A673 (cell line): ENCODE data around the gene HMCN2.

Source experiments
- EZH2 ChIP-seq: fragments of 200-600 bp; sonication (generic); IDR thresholded peaks from 2 replicates; pipeline ENCODE4 v1.6.1; 2017; ENCODE audit warnings: borderline replicate concordance, low read depth, mild to moderate bottlenecking, mixed read lengths, antibody characterized with exemption, low read length; ENCODE audit not compliant: poor library complexity, severe bottlenecking
- TF ChIP-seq, protein P1 (sequence below): fragments of 300-800, 200-600 bp; sonication (generic); conservative IDR thresholded peaks from 2 replicates; pipeline ENCODE4 v1.5.1; 2017; ENCODE audit warnings: low read depth, mild to moderate bottlenecking, antibody characterized with exemption, low read length, moderate library complexity, mixed read lengths

DNA sequence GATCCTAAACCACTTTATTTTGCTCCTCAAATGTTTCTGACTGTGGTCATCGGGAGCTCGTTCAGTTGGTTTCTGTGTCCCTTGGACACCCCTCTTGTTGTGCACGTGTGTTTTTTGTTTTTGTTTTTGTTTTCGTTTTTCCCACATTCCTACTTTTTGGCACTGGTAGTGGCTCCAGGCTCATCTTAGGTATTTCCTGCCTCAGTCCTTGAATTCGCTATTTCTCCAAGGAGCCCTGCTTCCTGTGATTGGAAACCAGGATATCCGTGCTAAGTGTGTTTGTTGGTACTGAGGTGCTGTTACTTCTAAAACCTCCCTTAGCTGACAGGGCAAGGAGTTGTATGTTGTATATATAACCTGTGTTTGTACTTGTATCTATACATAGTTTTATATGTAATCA, 5.9 kb downstream of the HMCN2 start:
- TF ChIP-seq, protein P1, sequence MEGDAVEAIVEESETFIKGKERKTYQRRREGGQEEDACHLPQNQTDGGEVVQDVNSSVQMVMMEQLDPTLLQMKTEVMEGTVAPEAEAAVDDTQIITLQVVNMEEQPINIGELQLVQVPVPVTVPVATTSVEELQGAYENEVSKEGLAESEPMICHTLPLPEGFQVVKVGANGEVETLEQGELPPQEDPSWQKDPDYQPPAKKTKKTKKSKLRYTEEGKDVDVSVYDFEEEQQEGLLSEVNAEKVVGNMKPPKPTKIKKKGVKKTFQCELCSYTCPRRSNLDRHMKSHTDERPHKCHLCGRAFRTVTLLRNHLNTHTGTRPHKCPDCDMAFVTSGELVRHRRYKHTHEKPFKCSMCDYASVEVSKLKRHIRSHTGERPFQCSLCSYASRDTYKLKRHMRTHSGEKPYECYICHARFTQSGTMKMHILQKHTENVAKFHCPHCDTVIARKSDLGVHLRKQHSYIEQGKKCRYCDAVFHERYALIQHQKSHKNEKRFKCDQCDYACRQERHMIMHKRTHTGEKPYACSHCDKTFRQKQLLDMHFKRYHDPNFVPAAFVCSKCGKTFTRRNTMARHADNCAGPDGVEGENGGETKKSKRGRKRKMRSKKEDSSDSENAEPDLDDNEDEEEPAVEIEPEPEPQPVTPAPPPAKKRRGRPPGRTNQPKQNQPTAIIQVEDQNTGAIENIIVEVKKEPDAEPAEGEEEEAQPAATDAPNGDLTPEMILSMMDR = no peak
- no peak for TF ChIP-seq EZH2
